SK-N-SH (cell line): ENCODE data around the gene ATP2B2. TPM values are rescaled to one million over a fixed set of nuclear protein-coding genes. Genes with fewer than 3 reads are reported as not detected.

Experiments used
- CTCF ChIA-PET: fragments of 300-600, 350-600 bp; formaldehyde crosslinking; extraction: SDS; loops from one replicate; lab custom pipeline; 2021; lab: Yijun Ruan, JAX
- POLR2A ChIA-PET: fragments of 350-600 bp; sonication (Branson Sonifier 250); formaldehyde crosslinking; extraction: SDS; loops from one replicate; lab custom pipeline; 2020; ENCODE audit warnings: antibody characterized with exemption, inconsistent platforms; lab: Yijun Ruan, JAX
- DNase-seq: peaks from one replicate; pipeline ENCODE4 v3.0.0; 2012
- H2AFZ ChIP-seq: fragments of 200-600 bp; sonication (generic); 2 replicates; pipeline ENCODE4 v1.8.1; 2016; ENCODE audit warnings: antibody characterized with exemption, mild to moderate bottlenecking, low read depth
- H3F3A ChIP-seq: fragments of 200-600 bp; sonication (generic); replicated peaks from 2 replicates; pipeline ENCODE3; 2016; ENCODE audit warnings: antibody characterized with exemption, mild to moderate bottlenecking; ENCODE audit not compliant: insufficient read depth
- H3K27ac ChIP-seq, 2 experiments: fragments of 200-500 bp in 1 of 2; fragments of 200-600 bp in 1 of 2; sonication (Bioruptor generic) in 1 of 2; sonication (generic), shearing (Covaris generic) in 1 of 2; 2 replicates each; pipeline versions ENCODE4 v1.5.1 to v1.6.1; 2014 to 2016; ENCODE audit warnings: low read depth in 2 of 2, inconsistent platforms in 1 of 2, low read length in 1 of 2, mild to moderate bottlenecking in 1 of 2, mixed read lengths in 1 of 2
- H3K27me3 ChIP-seq: fragments of 200-600 bp; sonication (generic), shearing (Covaris generic); 2 replicates; pipeline ENCODE4 v1.6.1; 2016; ENCODE audit warnings: mixed run types; ENCODE audit not compliant: insufficient read depth
- H3K36me3 ChIP-seq, 2 experiments: fragments of 200-500 bp in 1 of 2; fragments of 200-600 bp in 1 of 2; sonication (Bioruptor generic) in 1 of 2; sonication (generic) in 1 of 2; replicated peaks in 1 of 2; 2 replicates each; pipeline versions ENCODE3 to v1.5.1; 2014 to 2016; ENCODE audit warnings: low read length in 1 of 2, mild to moderate bottlenecking in 1 of 2; ENCODE audit not compliant: insufficient read depth in 2 of 2, control insufficient read depth in 1 of 2
- H3K4me1 ChIP-seq, 2 experiments: fragments of 200-500 bp in 1 of 2; fragments of 200-600 bp in 1 of 2; sonication (Bioruptor generic) in 1 of 2; sonication (generic), shearing (Covaris generic) in 1 of 2; 2 replicates each; pipeline versions ENCODE4 v1.5.1 to v1.6.1; 2014 to 2016; ENCODE audit warnings: low read depth in 1 of 2, low read length in 1 of 2, mixed run types in 1 of 2; ENCODE audit not compliant: insufficient read depth in 2 of 2, control insufficient read depth in 1 of 2
- H3K4me2 ChIP-seq: fragments of 200-600 bp; sonication (generic), shearing (Covaris generic); 2 replicates; pipeline ENCODE4 v1.6.1; 2017; ENCODE audit warnings: mixed run types
- H3K4me3 ChIP-seq, 2 experiments: fragments of 200-500 bp in 1 of 2; fragments of 200-600 bp in 1 of 2; sonication (Bioruptor generic) in 1 of 2; sonication (generic), shearing (Covaris generic) in 1 of 2; 2 replicates each; pipeline versions ENCODE4 v1.5.1 to v1.8.1; 2014 to 2016; ENCODE audit warnings: low read depth in 2 of 2, inconsistent platforms in 1 of 2, low read length in 1 of 2, mild to moderate bottlenecking in 1 of 2, mixed read lengths in 1 of 2, moderate library complexity in 1 of 2
- H3K79me2 ChIP-seq: fragments of 200-600 bp; sonication (generic); 2 replicates; pipeline ENCODE4 v1.8.1; 2017; ENCODE audit warnings: mild to moderate bottlenecking; ENCODE audit not compliant: insufficient read depth
- H3K9ac ChIP-seq: fragments of 200-600 bp; sonication (generic); 2 replicates; pipeline ENCODE4 v1.6.1; 2017; ENCODE audit warnings: mixed run types
- H3K9me2 ChIP-seq: fragments of 200-600 bp; sonication (generic); 2 replicates; pipeline ENCODE4 v1.6.1; 2017; ENCODE audit warnings: mixed run types
- H3K9me3 ChIP-seq: fragments of 200-600 bp; sonication (generic); 2 replicates; pipeline ENCODE4 v1.6.1; 2017; ENCODE audit warnings: mixed run types, mild to moderate bottlenecking, moderate library complexity
- H4K20me1 ChIP-seq: fragments of 200-600 bp; sonication (generic); 2 replicates; pipeline ENCODE4 v1.6.1; 2017; ENCODE audit warnings: mild to moderate bottlenecking, mixed run types; ENCODE audit not compliant: insufficient read depth
- CTCF ChIP-seq: fragments of 200-600 bp; sonication (generic); IDR thresholded peaks from 2 replicates; pipeline ENCODE4 v1.6.1; 2017; ENCODE audit warnings: antibody characterized with exemption, mild to moderate bottlenecking, moderate library complexity
- GABPA ChIP-seq: IDR thresholded peaks from 2 replicates; pipeline ENCODE4 v1.4.0; 2012; ENCODE audit warnings: low read depth, mild to moderate bottlenecking
- GATA2 ChIP-seq: sonication (generic); formaldehyde crosslinking; IDR thresholded peaks from 2 replicates; pipeline ENCODE4 v1.5.0; 2020; ENCODE audit warnings: mild to moderate bottlenecking, missing genetic modification reagents
- MXI1 ChIP-seq: IDR thresholded peaks from 2 replicates; pipeline ENCODE4 v1.6.1; 2012; ENCODE audit warnings: mild to moderate bottlenecking, low read depth, low read length, improper control_type of control experiment
- PBX3 ChIP-seq: IDR thresholded peaks from 2 replicates; pipeline ENCODE4; 2012
- RAD21 ChIP-seq: IDR thresholded peaks from 2 replicates; pipeline ENCODE4 v1.6.1; 2012; ENCODE audit warnings: mild to moderate bottlenecking, low read length
- RXRA ChIP-seq: IDR thresholded peaks from 2 replicates; pipeline ENCODE4 v1.4.0; 2012; ENCODE audit warnings: low read depth, mild to moderate bottlenecking, borderline replicate concordance
- TEAD4 ChIP-seq: IDR thresholded peaks from 2 replicates; pipeline ENCODE4 v1.4.0; 2012; ENCODE audit warnings: mild to moderate bottlenecking, borderline replicate concordance; ENCODE audit not compliant: insufficient read depth
- YY1 ChIP-seq: IDR thresholded peaks from 2 replicates; pipeline ENCODE4 v1.4.0; 2012; ENCODE audit warnings: low read depth, mild to moderate bottlenecking
- WGBS: methylation state at CpG from one replicate; pipeline ENCODE4 v1.1.6; 2017; ENCODE audit warnings: low lambda C conversion rate; 5-methylcytosine and 5-hydroxymethylcytosine counted together
- polyA plus RNA-seq, 3 experiments: library from polyadenylated mRNA; depleted of rRNA; stranded (reverse); fragments of >200 nt; gene quantifications; 2 replicates each; pipeline ENCODE4 v1.2.3, GENCODE V29; 2012
- TF ChIP-seq, protein P1 (sequence below): IDR thresholded peaks from 2 replicates; pipeline ENCODE4 v1.6.1; 2012; ENCODE audit warnings: mild to moderate bottlenecking, low read depth, low read length, moderate library complexity

The ATP2B2 gene
- polyA plus RNA-seq, 1 of the 3 experiments (the other 2 are of a cell fraction) = 0.15 TPM

DNA sequence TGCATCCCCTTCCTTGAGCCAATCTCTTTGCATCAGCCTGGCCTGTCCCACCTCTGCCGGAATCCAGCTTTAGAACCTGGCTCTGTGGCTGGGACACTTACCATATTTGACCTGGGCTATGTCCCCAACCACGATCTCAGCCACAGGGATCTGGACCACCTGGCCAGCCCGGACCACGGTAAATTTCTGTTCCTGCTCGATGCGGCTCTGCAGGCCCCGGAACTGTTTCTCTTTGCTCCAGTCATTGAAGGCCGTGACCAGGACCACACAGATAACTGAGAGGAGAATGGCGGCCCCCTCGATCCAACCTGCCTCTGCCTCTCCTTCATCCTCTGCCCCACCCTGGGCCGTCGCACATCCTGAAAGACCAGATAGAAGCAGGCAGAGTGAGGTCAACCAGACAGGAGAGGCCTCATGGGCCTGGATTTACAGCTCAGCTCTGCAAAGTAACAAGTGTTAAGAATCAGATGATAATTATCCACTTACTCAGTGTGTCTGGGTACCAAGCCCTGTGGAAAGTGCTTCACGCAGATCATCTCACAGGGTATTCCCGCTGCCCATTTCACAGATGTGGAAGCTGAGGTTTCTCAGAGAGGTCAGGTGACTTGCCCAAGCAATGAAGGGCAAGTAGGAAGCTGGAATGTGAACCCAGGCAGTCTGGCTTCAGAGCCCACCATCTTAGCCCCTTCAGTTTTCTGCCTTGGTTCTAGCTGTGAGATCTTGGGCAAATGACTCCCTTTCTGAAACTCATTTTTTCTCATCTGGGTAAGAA, 103.2 kb downstream of the ATP2B2 start (continued):
- no peak for TF ChIP-seq TEAD4
- no peak for TF ChIP-seq MXI1

- CTCF ChIA-PET = interaction anchor here (1.6 kb wide), 1 partner anchor 338 kb away, joined by 9 read pairs; no protein-coding TSS in a partner anchor
- H3K79me2 ChIP-seq = no peaks in the 10 kb centered on the region
- DNase-seq = no peak
- WGBS = 49% methylated on average over 7 of the region's 12 CpGs
- H3K9ac ChIP-seq = no peak overlapping the region
- no peak overlapping the region for H3K27ac ChIP-seq
- TF ChIP-seq MXI1 (no peak), CTCF (no peak), RXRA (no peak), GABPA (no peak)
- TF ChIP-seq, all 33 proteins: peak for 0
- POLR2A ChIA-PET = interaction anchor here (0.7 to 1.2 kb wide), 2 partner anchors 68 to 79 kb away, joined by 3 read pairs; no protein-coding TSS in a partner anchor
- no peaks in the 10 kb centered on the region for H3K9me2 ChIP-seq
- H3K9me3 ChIP-seq = no peaks in the 10 kb centered on the region
- H3K27me3 ChIP-seq = peaks cover 4% of the 10 kb centered on the region; the same call in 1 of the 2 replicates
- H3K36me3 ChIP-seq = no peaks in the 10 kb centered on the region
- H3K4me2 ChIP-seq = no peak overlapping the region
- no peak overlapping the region for H2AFZ ChIP-seq
- H3K4me3 ChIP-seq = no peak overlapping the region
- H3F3A ChIP-seq = no peaks in the 10 kb centered on the region
- no peaks in the 10 kb centered on the region for H4K20me1 ChIP-seq
- peaks cover 0 to 3% of the 10 kb centered on the region in 2 experiments; a peak in 1 of 4 replicates for H3K4me1 ChIP-seq
These were observed 104.5 kb downstream of the ATP2B2 start for GRCh38 chr3:10400749-10401495.

DNA sequence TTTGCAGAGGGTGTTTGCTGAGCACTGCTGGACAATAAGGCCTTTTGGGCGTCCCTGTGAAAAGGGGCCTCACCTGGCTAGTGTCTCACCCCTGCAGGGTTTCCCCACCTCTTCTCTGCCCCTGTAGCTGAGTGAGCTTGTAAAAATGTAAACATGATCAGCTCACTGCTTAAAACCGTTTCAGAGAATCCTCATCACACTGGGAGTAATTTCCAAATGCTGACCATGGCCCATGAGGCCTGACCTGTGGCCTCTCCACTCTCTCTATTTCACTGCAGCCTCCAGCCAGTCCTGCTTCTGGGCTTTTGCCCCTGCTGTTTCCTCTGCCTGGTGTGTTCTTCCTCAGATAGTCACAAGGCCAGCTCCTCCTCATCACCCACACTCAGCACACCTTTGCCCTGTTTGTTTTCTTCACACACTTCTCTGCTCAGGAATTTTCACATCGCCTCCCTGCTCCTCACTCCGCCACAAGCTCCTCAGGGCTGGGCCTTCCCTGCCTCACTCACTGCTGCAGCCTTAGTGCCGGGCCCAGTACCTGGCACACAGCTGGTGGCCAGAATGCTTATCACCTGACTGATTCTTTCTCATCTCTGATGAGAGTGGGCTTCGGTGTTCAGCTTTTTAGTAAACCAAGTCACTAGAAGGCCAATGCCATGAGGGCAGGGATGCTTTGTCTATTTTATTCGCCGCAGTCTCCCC, 105.2 kb downstream of the ATP2B2 start:
- WGBS = 44% methylated on average over 8 of the region's 8 CpGs
- peaks cover 4% of the 10 kb centered on the region; the same call in 1 of the 2 replicates for H3K27me3 ChIP-seq
- H4K20me1 ChIP-seq = no peaks in the 10 kb centered on the region
- no peak overlapping the region for H3K9ac ChIP-seq
- no peak overlapping the region for H3K4me2 ChIP-seq
- DNase-seq = no peak
- POLR2A ChIA-PET = interaction anchor here (0.7 to 1.2 kb wide), 2 partner anchors 69 to 78 kb away, joined by 3 read pairs; no protein-coding TSS in a partner anchor
- peaks cover 0 to 3% of the 10 kb centered on the region in 2 experiments; a peak in 1 of 4 replicates for H3K4me1 ChIP-seq
- no peaks in the 10 kb centered on the region for H3K79me2 ChIP-seq
- no peaks in the 10 kb centered on the region for H3K36me3 ChIP-seq
- H3K27ac ChIP-seq = no peak overlapping the region
- no peak overlapping the region for H3K4me3 ChIP-seq
- no peaks in the 10 kb centered on the region for H3F3A ChIP-seq
- no peaks in the 10 kb centered on the region for H3K9me2 ChIP-seq
- no peaks in the 10 kb centered on the region for H3K9me3 ChIP-seq
- no peak overlapping the region for H2AFZ ChIP-seq
- CTCF ChIA-PET = interaction anchor here (0.6 to 1.6 kb wide), 2 partner anchors 57 to 339 kb away, joined by 3 to 9 read pairs; no protein-coding TSS in a partner anchor
- TF ChIP-seq RAD21 (no peak), GATA2 (CRISPR knock-in tag) (no peak), PBX3 (no peak), CTCF (no peak), YY1 (no peak)
- TF ChIP-seq, protein P1, sequence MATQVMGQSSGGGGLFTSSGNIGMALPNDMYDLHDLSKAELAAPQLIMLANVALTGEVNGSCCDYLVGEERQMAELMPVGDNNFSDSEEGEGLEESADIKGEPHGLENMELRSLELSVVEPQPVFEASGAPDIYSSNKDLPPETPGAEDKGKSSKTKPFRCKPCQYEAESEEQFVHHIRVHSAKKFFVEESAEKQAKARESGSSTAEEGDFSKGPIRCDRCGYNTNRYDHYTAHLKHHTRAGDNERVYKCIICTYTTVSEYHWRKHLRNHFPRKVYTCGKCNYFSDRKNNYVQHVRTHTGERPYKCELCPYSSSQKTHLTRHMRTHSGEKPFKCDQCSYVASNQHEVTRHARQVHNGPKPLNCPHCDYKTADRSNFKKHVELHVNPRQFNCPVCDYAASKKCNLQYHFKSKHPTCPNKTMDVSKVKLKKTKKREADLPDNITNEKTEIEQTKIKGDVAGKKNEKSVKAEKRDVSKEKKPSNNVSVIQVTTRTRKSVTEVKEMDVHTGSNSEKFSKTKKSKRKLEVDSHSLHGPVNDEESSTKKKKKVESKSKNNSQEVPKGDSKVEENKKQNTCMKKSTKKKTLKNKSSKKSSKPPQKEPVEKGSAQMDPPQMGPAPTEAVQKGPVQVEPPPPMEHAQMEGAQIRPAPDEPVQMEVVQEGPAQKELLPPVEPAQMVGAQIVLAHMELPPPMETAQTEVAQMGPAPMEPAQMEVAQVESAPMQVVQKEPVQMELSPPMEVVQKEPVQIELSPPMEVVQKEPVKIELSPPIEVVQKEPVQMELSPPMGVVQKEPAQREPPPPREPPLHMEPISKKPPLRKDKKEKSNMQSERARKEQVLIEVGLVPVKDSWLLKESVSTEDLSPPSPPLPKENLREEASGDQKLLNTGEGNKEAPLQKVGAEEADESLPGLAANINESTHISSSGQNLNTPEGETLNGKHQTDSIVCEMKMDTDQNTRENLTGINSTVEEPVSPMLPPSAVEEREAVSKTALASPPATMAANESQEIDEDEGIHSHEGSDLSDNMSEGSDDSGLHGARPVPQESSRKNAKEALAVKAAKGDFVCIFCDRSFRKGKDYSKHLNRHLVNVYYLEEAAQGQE = no peak
